ENCODE measurements around the gene DNAH9. TPM values are rescaled to one million over a fixed set of nuclear protein-coding genes. Genes with fewer than 3 reads are reported as not detected.

Gene DNAH9
- total and polyA plus RNA-seq, 2 experiments from 2014 or later: 0.24 to 1.8 TPM

- no peaks in the 10 kb centered on the region for H3K36me3 ChIP-seq
- no peak overlapping the region for H3K27ac ChIP-seq
- no peak overlapping the region for H3K4me3 ChIP-seq
- no peak for TF ChIP-seq CTCF (IDR thresholded peaks at IDR 0.05; ENCODE audit: low read depth, low read length)
- no peak for DNase-seq (ENCODE audit: low read depth in 1 of 2, low spot score in 1 of 2)
- no peaks in the 10 kb centered on the region for H3K9me3 ChIP-seq (ENCODE audit: low read depth)
- no peaks in the 10 kb centered on the region for H3K27me3 ChIP-seq
- no peaks in the 10 kb centered on the region for H3K4me1 ChIP-seq (ENCODE audit: low read depth)
Observed at GRCh38 chr17:11622492-11622891, 24.2 kb downstream of the DNAH9 start.

- no peak overlapping the region for H3K4me3 ChIP-seq
- no peak for TF ChIP-seq CTCF (IDR thresholded peaks at IDR 0.05; ENCODE audit: low read depth, low read length)
Observed at GRCh38 chr17:11624976-11625375, 26.7 kb downstream of the DNAH9 start.

GRCh38 chr17:11625878-11626277 is 27.6 kb downstream of the DNAH9 start:
- DNase-seq (ENCODE audit: low read depth in 1 of 2, low spot score in 1 of 2): no peak
- Histone ChIP-seq H3K9me3 (ENCODE audit: low read depth) (no peaks in the 10 kb centered on the region), H3K36me3 (no peaks in the 10 kb centered on the region), H3K27me3 (no peaks in the 10 kb centered on the region), H3K4me3 (no peak overlapping the region), H3K4me1 (ENCODE audit: low read depth) (no peaks in the 10 kb centered on the region), H3K27ac (no peak overlapping the region)
- TF ChIP-seq CTCF (IDR thresholded peaks at IDR 0.05; ENCODE audit: low read depth, low read length): no peak

More at GRCh38 chr17:11624976-11625375, 26.7 kb downstream of the DNAH9 start:
- H3K27ac ChIP-seq: no peak overlapping the region
- no peaks in the 10 kb centered on the region for H3K4me1 ChIP-seq (ENCODE audit: low read depth)
- H3K36me3 ChIP-seq: no peaks in the 10 kb centered on the region
- no peaks in the 10 kb centered on the region for H3K9me3 ChIP-seq (ENCODE audit: low read depth)
- no peaks in the 10 kb centered on the region for H3K27me3 ChIP-seq
- no peak for DNase-seq (ENCODE audit: low read depth in 1 of 2, low spot score in 1 of 2)

- DNase-seq (ENCODE audit: low read depth in 1 of 2, low spot score in 1 of 2): no peak
- no peak for TF ChIP-seq CTCF (IDR thresholded peaks at IDR 0.05; ENCODE audit: low read depth, low read length)
Observed at GRCh38 chr17:11627301-11627940, 29.2 kb downstream of the DNAH9 start.

GRCh38 chr17:11628374-11628773 is 30.1 kb downstream of the DNAH9 start:
- Histone ChIP-seq H3K27me3 (no peaks in the 10 kb centered on the region), H3K9me3 (ENCODE audit: low read depth) (no peaks in the 10 kb centered on the region), H3K27ac (no peak overlapping the region), H3K4me1 (ENCODE audit: low read depth) (no peaks in the 10 kb centered on the region), H3K36me3 (no peaks in the 10 kb centered on the region), H3K4me3 (no peak overlapping the region)
- TF ChIP-seq CTCF (IDR thresholded peaks at IDR 0.05; ENCODE audit: low read depth, low read length): no peak
- peak in 1 of 2 donors; percentile 12 for DNase-seq (ENCODE audit: low read depth in 1 of 2, low spot score in 1 of 2)

More at GRCh38 chr17:11627301-11627940, 29.2 kb downstream of the DNAH9 start:
- Histone ChIP-seq H3K4me3 (no peak overlapping the region), H3K9me3 (ENCODE audit: low read depth) (no peaks in the 10 kb centered on the region), H3K27ac (no peak overlapping the region), H3K27me3 (no peaks in the 10 kb centered on the region), H3K4me1 (ENCODE audit: low read depth) (no peaks in the 10 kb centered on the region), H3K36me3 (no peaks in the 10 kb centered on the region)

Data from cardiac muscle cell (in vitro differentiated cells and primary cell).